ENCODE measurements around the gene MAP3K8. TPM values are rescaled to one million over a fixed set of nuclear protein-coding genes. Genes with fewer than 3 reads are reported as not detected.

MAP3K8 gene
- total RNA-seq, 1 donor from 2014 or later: 7.3 TPM

- no peak for DNase-seq
- intact Hi-C loops (cut with DNase I): no loop called here
Observed at GRCh38 chr10:30503700-30504266, 69.8 kb downstream of the MAP3K8 start.

GRCh38 chr10:30505543-30506298 lies 71.7 kb downstream of the MAP3K8 start:
- ATAC-seq (ENCODE audit: poor library complexity) (peak; percentile 64), DNase-seq (no peak)
- intact Hi-C loops (cut with DNase I): no loop called here

More at GRCh38 chr10:30503700-30504266, 69.8 kb downstream of the MAP3K8 start:
- ATAC-seq (ENCODE audit: poor library complexity): no peak

- intact Hi-C loops (cut with DNase I): no loop called here
- DNase-seq: no peak
- no peak for ATAC-seq (ENCODE audit: poor library complexity)
Observed at GRCh38 chr10:30509508-30509907, 75.5 kb downstream of the MAP3K8 start.

- intact Hi-C loops (cut with DNase I): no loop called here
- DNase-seq (no peak), ATAC-seq (ENCODE audit: poor library complexity) (no peak)
Observed at GRCh38 chr10:30510184-30510931, 76.4 kb downstream of the MAP3K8 start.

- intact Hi-C loops (cut with DNase I): no loop called here
Observed at GRCh38 chr10:30510932-30511700, 77.1 kb downstream of the MAP3K8 start.

More at GRCh38 chr10:30510932-30511700, 77.1 kb downstream of the MAP3K8 start:
- DNase-seq (no peak), ATAC-seq (ENCODE audit: poor library complexity) (no peak)

Other genes with a start within 250 kb of the MAP3K8 start
- gene MTPAP, start 84.9 kb upstream of the MAP3K8 start, total RNA-seq: 18.2 TPM
- gene LYZL2, start 195.6 kb downstream of the MAP3K8 start, total RNA-seq: not detected